Cardiac atrium fibroblast (primary cell): Measurements from ENCODE around the gene CCDC183. TPM values are rescaled to one million over a fixed set of nuclear protein-coding genes. Genes with fewer than 3 reads are reported as not detected.

Experiments
- total RNA-seq: library from RNA; depleted of rRNA; stranded (reverse); fragments of >200 nt; gene quantifications from 2 replicates; pipeline ENCODE4 v1.2.3, GENCODE V29; 2015

Gene CCDC183
- 0.18 and 1.6 TPM in 2 replicates for total RNA-seq

DNA sequence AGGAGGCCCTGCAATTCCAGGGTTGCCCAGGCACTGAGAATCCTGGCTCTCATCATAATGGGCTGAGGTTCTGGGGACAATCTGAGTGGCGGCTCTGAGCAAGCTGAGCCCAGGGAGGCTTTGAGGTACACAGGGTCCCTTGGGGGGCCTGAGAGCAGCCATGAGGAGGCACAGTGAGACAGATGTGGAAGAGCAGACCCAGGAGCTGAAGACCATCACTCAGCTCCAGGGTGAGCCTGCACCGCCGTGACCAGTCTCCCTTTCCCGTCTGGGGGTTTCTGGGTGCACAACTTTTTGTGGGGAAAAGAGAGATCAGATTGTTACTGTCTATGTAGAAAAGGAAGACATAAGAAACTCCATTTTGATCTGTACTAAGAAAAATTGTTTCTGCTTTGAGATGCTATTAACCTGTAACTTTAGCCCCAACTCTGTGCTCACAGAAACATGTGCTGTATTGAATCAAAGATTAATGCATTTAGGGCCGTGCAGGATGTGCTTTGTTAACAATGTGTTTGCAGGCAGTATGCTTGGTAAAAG lies at the start of gene CCDC183:
Gene CCDC183, plus strand, starts transcription at position 101 of the 537 bp plus-strand sequence. Its CDS starts 60 bp downstream, at position 161.

DNA sequence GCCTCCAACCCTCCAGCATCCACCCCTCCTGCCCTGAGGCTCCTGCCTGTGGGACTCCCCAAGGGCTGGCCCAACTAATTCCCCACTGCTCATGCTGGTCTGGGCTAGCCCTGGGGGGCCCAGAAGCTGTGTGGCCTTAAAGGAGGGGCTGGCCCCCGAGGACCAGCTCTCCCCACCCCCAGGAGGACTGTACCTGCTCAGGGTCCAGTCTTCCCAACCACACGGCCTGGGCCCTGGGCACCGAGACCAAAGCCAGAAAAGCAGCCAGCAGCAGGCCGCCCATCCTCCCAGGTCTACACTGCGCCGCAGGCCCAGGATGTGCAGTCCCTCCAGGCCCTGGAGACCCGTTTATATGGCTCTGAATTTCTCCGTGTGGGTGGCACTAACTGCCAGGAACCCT lies 47.9 kb upstream of the CCDC183 start, which contains the start of gene LCN6:
Gene LCN6, minus strand, starts transcription at position 325 of the 400 bp plus-strand sequence. Its CDS starts 42 bp downstream, at position 283.

GRCh38 chr9:136764301-136764891 lies 31.7 kb upstream of the CCDC183 start, which contains the start of gene LCN15:
Gene LCN15 (minus strand): TSS chr9:136764518. CDS start chr9:136764488, 30 bp downstream.

DNA sequence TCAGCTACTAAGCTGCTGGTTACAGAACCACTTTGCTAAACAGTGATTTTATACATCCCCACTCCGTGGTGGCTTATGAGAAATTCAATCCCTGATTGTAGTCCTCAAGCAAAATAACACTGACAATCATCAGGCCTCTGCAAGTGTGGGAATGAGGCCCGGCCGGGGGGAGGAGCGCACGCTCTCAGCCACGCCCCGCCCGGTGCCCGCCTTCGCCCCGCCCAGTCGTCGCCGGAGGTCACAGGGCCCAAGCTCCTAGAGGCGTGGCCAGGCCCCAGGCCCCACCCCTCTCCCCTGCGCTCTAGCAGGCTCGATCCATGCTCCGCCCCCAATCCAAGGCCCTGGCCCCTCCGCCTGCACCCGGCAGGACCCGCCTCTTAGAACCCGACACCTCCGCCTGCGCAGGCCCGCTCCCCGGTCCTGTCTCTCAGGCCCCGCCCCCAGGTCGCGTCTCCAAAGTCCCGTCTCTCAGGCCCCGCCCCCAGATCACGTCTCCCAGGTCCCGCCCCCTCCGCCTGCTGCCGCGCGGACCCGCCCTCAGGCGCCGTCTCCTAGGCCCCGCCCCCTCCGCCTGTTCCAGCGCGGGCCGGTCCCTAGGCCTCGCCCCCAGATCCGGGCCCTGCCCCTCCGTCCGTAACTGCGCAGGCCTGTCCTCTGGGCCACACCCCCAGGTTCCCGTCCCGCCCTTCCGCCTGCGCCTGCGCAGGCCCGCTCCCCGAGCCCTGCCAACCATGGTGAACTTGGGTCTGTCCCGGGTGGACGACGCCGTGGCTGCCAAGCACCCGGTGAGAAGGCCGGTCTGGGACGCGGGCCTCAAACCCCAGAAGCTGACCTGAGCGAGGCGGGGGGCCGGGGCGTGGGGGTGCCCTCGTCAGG lies 5.3 kb upstream of the CCDC183 start, which contains the start of gene TMEM141:
Gene TMEM141, plus strand, starts transcription at position 705 of the 876 bp plus-strand sequence. Its CDS starts 27 bp downstream, at position 732.

GRCh38 chr9:136807281-136808074 lies 11.3 kb downstream of the CCDC183 start, which contains the start of gene RABL6:
Gene RABL6 (plus strand): TSS chr9:136807948. CDS start chr9:136808197, 249 bp downstream.

DNA sequence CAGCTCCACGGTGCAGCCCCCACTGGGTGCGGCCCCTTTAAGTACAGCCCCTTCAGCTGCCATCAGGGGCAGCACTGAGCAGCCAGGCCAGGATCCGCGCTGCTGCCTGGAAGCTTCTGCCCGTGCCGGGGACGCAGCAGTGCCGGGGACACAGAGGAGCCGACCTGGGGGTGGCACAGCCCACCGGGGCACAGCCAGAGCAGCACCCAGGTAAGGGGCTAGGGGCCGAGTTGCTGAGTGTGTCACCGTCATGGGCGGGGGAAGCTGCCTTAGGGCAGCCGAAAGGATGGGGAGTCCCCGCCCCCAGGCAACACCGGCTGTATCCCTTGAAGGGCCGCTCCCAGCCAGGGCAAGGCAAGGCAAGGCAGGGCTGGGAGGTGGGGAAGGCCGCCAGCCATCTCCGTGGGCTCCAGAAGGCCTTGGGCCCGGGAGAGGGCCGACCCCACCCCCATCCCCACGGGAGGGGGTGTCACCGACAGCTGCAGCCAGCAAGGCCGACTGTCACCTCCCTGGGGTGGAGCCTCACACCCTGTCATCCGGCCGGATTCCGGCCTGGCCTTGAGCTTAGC lies 46.3 kb downstream of the CCDC183 start, which contains the start of gene AJM1:
Gene AJM1, plus strand, starts transcription at position 99 of the 569 bp plus-strand sequence. CDS start 1,937 bp downstream, outside the sequence.

GRCh38 chr9:136849038-136849959 lies 53.2 kb downstream of the CCDC183 start, which contains the start of gene PHPT1:
Gene PHPT1 (plus strand): TSS chr9:136849409. CDS start chr9:136849431, 22 bp downstream.

GRCh38 chr9:136851941-136852663 lies 56.0 kb downstream of the CCDC183 start, which contains the start of gene MAMDC4:
Gene MAMDC4 (plus strand): TSS chr9:136852346. CDS start chr9:136852417, 71 bp downstream.

Other genes with a start within 250 kb of the CCDC183 start
- 189 and 232 TPM in 2 replicates for gene EGFL7, start 133.4 kb upstream of the CCDC183 start, total RNA-seq
- gene AGPAT2, start 108.9 kb upstream of the CCDC183 start, total RNA-seq, result 76.0 and 90.6 TPM in 2 replicates
- gene DIPK1B, start 83.8 kb upstream of the CCDC183 start, total RNA-seq, result 20.1 and 25.1 TPM in 2 replicates
- gene LCN10, start 53.4 kb upstream of the CCDC183 start, total RNA-seq, result not detected in 2 replicates
- not detected in 2 replicates for gene LCN6, start 47.8 kb upstream of the CCDC183 start, total RNA-seq
- not detected in 2 replicates for gene LCN8, start 38.1 kb upstream of the CCDC183 start, total RNA-seq
- not detected in 2 replicates for gene LCN15, start 31.8 kb upstream of the CCDC183 start, total RNA-seq
- 104 and 151 TPM in 2 replicates for gene TMEM141, start 5.0 kb upstream of the CCDC183 start, total RNA-seq
- gene RABL6, start 11.6 kb downstream of the CCDC183 start, total RNA-seq, result 68.2 and 77.4 TPM in 2 replicates
- 1.5 and 2.7 TPM in 2 replicates for gene AJM1, start 46.1 kb downstream of the CCDC183 start, total RNA-seq
- gene PHPT1, start 53.1 kb downstream of the CCDC183 start, total RNA-seq, result 118 and 128 TPM in 2 replicates
- gene MAMDC4, start 56.0 kb downstream of the CCDC183 start, total RNA-seq, result 3.2 and 3.6 TPM in 2 replicates
- 376 and 413 TPM in 2 replicates for gene EDF1, start 70.0 kb downstream of the CCDC183 start, total RNA-seq
- gene TRAF2, start 90.2 kb downstream of the CCDC183 start, total RNA-seq, result 3.4 and 6.6 TPM in 2 replicates
- gene FBXW5, start 148.4 kb downstream of the CCDC183 start, total RNA-seq, result 121 and 137 TPM in 2 replicates
- gene C8G, start 148.9 kb downstream of the CCDC183 start, total RNA-seq, result not detected in 2 replicates
- gene LCN12, start 155.9 kb downstream of the CCDC183 start, total RNA-seq, result not detected in 2 replicates
- gene PTGDS, start 181.2 kb downstream of the CCDC183 start, total RNA-seq, result 4.5 and 15.2 TPM in 2 replicates
- gene LCNL1, start 186.7 kb downstream of the CCDC183 start, total RNA-seq, result not detected in 2 replicates
- gene PAXX, start 196.1 kb downstream of the CCDC183 start, total RNA-seq, result 17.7 and 29.2 TPM in 2 replicates
- gene CLIC3, start 200.2 kb downstream of the CCDC183 start, total RNA-seq, result 4.7 and 16.8 TPM in 2 replicates
- 12.3 and 23.8 TPM in 2 replicates for gene ABCA2, start 231.9 kb downstream of the CCDC183 start, total RNA-seq
- gene FUT7, start 235.8 kb downstream of the CCDC183 start, total RNA-seq, result not detected in 2 replicates
- 51.2 and 71.8 TPM in 2 replicates for gene NPDC1, start 249.8 kb downstream of the CCDC183 start, total RNA-seq